ENCODE data around the gene HOXB9.
A peak's percentile ranks its signal among the peaks of the same experiment; 100 is the strongest.

HOXB9 gene

DNA sequence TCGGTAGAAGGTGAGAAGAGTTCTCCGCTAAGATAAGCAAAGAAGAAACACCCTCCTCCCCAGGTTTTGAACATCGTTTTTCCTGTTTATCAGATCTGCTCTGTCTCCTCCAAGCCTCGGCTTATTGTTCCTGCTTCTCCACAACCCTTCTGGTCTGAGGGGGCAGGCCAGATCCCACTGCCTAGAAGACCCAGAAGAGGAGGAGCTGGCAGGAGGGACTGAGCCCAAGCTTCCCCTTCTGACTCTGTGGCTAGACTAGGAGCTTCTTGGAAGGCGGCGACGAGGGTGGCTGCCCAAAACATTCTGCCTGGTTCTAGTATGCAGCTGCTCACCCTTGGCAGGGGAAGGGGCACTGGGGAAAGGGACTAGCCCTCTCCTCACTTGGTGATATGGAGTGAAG is 27.4 kb downstream of the HOXB9 start:
- no peak for DNase-seq
- no peaks in the 10 kb centered on the region for H3K36me3 ChIP-seq
- H3K27me3 ChIP-seq, result peaks cover 0 to 99% of the 10 kb centered on the region in 2 donors
- H3K9me3 ChIP-seq, result no peaks in the 10 kb centered on the region
- TF ChIP-seq, protein P1, sequence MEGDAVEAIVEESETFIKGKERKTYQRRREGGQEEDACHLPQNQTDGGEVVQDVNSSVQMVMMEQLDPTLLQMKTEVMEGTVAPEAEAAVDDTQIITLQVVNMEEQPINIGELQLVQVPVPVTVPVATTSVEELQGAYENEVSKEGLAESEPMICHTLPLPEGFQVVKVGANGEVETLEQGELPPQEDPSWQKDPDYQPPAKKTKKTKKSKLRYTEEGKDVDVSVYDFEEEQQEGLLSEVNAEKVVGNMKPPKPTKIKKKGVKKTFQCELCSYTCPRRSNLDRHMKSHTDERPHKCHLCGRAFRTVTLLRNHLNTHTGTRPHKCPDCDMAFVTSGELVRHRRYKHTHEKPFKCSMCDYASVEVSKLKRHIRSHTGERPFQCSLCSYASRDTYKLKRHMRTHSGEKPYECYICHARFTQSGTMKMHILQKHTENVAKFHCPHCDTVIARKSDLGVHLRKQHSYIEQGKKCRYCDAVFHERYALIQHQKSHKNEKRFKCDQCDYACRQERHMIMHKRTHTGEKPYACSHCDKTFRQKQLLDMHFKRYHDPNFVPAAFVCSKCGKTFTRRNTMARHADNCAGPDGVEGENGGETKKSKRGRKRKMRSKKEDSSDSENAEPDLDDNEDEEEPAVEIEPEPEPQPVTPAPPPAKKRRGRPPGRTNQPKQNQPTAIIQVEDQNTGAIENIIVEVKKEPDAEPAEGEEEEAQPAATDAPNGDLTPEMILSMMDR (IDR thresholded peaks at IDR 0.05), result no peak
- no peak overlapping the region for H3K27ac ChIP-seq
- H3K4me1 ChIP-seq, result peaks cover 0 to 37% (median 21%) of the 10 kb centered on the region in 4 donors
- H3K4me3 ChIP-seq, result no peak overlapping the region
- intact Hi-C loops (cut with DNase I; ENCODE audit: low total_unique reads), result no loop called here

DNA sequence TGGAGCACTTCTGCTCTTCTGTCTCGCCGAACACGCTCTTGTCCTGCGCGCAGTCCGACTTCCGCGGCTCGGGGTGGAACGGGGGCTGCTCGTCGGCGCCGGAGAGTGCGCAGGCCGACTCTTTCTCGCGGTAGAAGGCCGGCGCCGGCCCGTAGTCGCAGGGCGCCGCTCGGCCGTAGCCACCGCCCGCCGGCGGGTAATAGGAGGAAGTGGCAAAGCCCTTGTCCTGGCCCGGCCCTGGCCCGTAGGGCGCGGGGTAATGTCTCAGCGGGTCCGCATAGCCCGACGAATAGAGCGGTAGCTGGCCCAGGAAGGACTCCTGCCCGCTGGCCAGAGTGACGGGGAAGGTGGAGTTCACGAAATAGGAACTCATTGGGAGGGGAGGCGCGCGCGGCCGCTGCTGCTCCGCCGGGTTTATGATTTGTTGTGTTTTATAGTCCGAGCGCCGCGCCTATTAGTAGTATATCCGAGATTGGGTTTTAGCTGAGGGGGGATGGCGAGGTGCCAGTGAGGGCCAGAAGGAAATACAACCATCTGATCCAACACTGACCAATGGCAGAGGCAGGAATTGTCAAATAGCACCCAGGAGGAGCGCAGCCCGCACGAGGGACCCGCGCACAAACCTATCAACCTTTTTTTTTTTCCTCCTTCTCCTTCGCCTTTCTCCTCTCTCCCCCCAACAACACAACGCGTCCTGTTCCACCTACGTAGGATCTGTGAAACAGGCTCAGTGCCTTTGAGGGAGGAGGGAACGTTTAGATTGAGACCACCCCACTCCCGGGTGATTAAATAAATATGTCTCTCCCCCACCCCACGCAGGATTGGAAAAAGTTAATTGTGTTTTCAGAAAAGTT is 28.2 kb downstream of the HOXB9 start:
- peak in 1 of 2 donors; percentile 56 for DNase-seq
- intact Hi-C loops (cut with DNase I; ENCODE audit: low total_unique reads), result no loop called here

DNA sequence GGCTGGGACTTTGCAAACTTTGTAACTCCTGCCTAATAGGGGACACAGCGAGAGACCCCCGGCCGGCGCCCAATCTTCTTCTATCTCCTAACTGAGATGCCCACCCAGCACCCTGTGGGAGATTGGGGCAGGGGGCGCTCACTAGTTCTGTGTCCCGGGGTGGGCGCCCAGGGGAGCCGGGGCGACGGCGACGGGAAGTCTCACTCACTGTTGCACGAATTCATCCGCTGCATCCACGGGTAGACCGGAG is 28.7 kb downstream of the HOXB9 start:
- TF ChIP-seq, protein P1 (IDR thresholded peaks at IDR 0.05), result no peak
- Histone ChIP-seq H3K9me3 (no peaks in the 10 kb centered on the region), H3K27ac (no peak overlapping the region), H3K4me1 (peaks cover 0 to 45% (median 27%) of the 10 kb centered on the region in 4 donors), H3K4me3 (peak overlapping the region; percentile 39 to 50), H3K36me3 (no peaks in the 10 kb centered on the region), H3K27me3 (peaks cover 0 to 97% of the 10 kb centered on the region in 2 donors)
- intact Hi-C loops (cut with DNase I; ENCODE audit: low total_unique reads), result no loop called here
- DNase-seq, result no peak

More for the DNA sequence above, 28.2 kb downstream of the HOXB9 start:
- H3K27me3 ChIP-seq, result peaks cover 0 to 97% of the 10 kb centered on the region in 2 donors
- peak overlapping the region; percentile 39 to 50 for H3K4me3 ChIP-seq
- no peaks in the 10 kb centered on the region for H3K9me3 ChIP-seq
- peaks cover 0 to 44% (median 27%) of the 10 kb centered on the region in 4 donors for H3K4me1 ChIP-seq
- H3K36me3 ChIP-seq, result no peaks in the 10 kb centered on the region
- TF ChIP-seq, protein P1 (IDR thresholded peaks at IDR 0.05), result no peak
- H3K27ac ChIP-seq, result no peak overlapping the region

DNA sequence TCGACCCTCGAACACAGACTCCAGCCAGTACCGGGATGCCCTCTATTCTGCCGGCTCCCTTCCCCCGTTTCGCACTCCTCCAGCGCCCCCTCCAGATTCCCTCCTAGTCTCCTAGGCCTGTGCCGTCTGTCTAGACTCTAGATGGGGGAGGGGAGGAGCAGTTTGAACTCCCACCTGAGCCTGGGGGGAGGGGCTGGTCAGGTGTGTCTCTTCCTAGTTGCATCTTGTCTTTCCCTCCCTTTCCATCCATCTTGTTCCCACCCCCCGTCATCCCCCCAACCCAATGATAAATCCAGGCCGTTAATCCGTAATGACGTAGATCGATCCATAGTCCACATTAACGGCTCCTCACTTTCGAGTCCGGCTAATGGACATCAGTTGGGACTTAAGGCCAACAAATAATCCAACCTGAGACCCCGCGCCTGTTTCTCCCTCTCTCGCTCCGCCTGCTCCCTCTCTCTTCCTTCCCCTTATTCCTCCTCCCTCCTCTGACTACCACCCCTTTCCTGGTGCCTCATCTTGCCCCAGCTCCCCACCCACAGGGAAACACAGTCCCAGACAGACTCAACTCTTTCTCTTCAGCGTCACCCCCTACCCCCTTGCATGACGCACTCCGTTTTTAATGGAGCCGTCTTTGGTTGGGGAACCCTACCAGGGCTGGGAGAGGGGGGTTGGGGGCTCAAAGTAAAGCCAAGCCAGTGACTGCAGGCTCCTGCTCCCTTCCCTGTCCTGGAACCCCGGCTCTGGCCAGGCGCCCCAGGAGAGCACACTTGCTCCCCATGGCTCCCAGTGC is 29.2 kb downstream of the HOXB9 start:
- Histone ChIP-seq H3K27ac (no peak overlapping the region), H3K4me1 (peaks cover 0 to 40% (median 25%) of the 10 kb centered on the region in 4 donors), H3K36me3 (no peaks in the 10 kb centered on the region), H3K9me3 (no peaks in the 10 kb centered on the region), H3K4me3 (peak overlapping the region; percentile 39 to 50), H3K27me3 (peaks cover 0 to 97% of the 10 kb centered on the region in 2 donors)
- DNase-seq, result no peak
- TF ChIP-seq, protein P1 (IDR thresholded peaks at IDR 0.05), result no peak
- intact Hi-C loops (cut with DNase I; ENCODE audit: low total_unique reads), result no loop called here

DNA sequence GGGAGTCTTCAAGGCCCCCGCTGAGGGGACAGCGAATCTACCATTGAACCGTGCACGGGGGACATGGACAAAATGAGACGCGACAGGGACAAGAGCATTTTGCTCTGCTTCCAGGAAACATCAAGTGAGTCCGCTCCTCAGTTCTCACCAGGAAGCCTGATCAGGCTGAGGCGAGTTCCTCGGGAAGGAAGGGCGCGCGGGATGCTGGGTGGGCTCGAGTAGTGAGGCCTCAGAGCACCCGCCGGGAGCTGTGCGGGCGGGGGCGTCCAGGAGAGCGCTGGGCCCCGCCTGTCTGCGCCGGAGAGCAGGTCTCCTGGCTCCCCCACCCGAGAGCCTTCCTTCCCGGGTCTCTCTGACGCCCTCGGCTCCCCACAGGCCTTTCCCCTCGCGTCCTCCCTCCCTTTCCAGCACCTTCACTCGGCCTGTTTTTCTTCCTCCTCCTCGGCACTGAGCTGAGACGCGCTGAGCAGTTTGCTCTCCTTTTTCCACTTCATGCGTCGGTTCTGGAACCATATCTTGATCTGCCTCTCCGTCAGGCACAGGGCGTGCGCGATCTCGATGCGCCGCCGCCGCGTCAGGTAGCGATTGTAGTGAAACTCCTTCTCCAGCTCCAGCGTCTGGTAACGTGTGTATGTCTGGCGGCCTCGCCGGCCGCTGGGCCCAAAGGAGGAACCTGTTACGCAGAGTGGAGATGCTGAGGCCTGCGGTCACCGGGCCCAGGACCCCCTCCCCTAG is 30.0 kb downstream of the HOXB9 start:
- intact Hi-C loops (cut with DNase I; ENCODE audit: low total_unique reads), result no loop called here
- Histone ChIP-seq H3K4me1 (peaks cover 0 to 40% (median 25%) of the 10 kb centered on the region in 4 donors), H3K27me3 (peaks cover 0 to 97% of the 10 kb centered on the region in 2 donors), H3K9me3 (no peaks in the 10 kb centered on the region), H3K27ac (no peak overlapping the region), H3K36me3 (no peaks in the 10 kb centered on the region), H3K4me3 (peak overlapping the region in 1 of 2 donors; percentile 50)
- DNase-seq, result no peak
- TF ChIP-seq, protein P1 (IDR thresholded peaks at IDR 0.05), result no peak

Measured in tibial artery (tissue), 4 donors.